Measurements from ENCODE around the gene ABHD8. TPM values are rescaled to one million over a fixed set of nuclear protein-coding genes. Genes with fewer than 3 reads are reported as not detected.

ABHD8 gene
- polyA plus RNA-seq, 3 donors: 11.3 to 14.9 (median 12.5) TPM

DNA sequence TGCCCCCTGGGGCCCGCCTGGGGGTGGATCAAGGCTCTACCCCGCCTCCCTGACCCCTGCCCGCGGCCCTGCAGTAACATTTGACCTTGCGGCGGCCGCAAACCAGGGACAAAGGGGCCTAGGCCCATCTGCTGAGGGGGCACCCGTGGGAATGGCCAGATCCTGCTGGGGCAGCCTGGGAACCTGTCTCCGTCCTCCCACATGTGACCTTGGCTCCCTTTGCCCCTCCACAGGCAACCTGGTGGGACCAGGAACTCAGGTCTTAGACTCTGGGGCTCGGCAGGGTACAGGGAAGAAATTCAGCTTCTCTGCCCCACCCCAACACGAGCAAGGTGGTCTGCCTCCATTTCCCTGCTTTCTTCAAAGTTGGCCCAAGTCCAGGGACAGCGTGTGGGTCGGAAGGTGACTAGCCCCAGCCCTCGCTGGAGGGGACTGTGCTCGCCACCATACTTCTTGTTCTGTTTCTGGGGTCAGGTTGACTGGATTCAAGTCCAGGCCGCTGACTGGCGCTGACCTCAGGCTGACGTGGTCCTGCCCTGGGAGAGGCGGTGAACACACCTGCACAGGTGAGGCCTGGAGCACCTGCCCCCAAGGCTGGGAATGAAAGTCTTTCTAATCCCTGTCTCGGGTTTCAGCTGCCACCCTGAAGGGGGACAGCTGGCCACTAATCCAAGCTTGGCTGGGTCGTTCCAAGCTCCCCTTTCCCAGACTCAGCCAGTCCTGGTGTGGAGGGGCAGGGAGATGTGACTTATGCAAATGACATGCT lies 55.0 kb downstream of the ABHD8 start:
- no peak overlapping the region for H2AFZ ChIP-seq (ENCODE audit: insufficient read depth, low read depth, low read length, poor library complexity, severe bottlenecking)
- H3K79me2 ChIP-seq (ENCODE audit: insufficient read depth, low read length): peaks cover 6% of the 10 kb centered on the region
- H3K4me2 ChIP-seq (replicated peaks; ENCODE audit: extremely low read depth, low read length, poor library complexity, severe bottlenecking): no peak overlapping the region
- Mint-ChIP-seq H3K4me3 (no peak overlapping the region), H3K27me3 (ENCODE audit: low read depth in 3 of 3) (peaks cover 11 to 21% (median 21%) of the 10 kb centered on the region in 3 donors), H3K27ac (peak overlapping the region in 1 of 7 donors; percentile 5), H3K9me3 (peaks cover 0 to 6% (median 2%) of the 10 kb centered on the region in 7 donors), H3K36me3 (no peaks in the 10 kb centered on the region), H3K4me1 (peaks cover 21% of the 10 kb centered on the region)
- intact Hi-C loops (cut with micrococcal nuclease): no loop called here
- no peak overlapping the region for H3K9ac ChIP-seq (ENCODE audit: insufficient read depth, low read length, poor library complexity, severe bottlenecking)
- no peak for DNase-seq
- 91% methylated on average over 16 of the region's 21 CpGs for WGBS (ENCODE audit: insufficient coverage)
- no peaks in the 10 kb centered on the region for H3K36me3 ChIP-seq (replicated peaks in 1 of 2; ENCODE audit: control insufficient read depth in 1 of 2, insufficient read depth in 2 of 2, low read length in 2 of 2)
- peaks cover 0 to 7% of the 10 kb centered on the region in 2 donors for H3K27me3 ChIP-seq (ENCODE audit: control insufficient read depth in 2 of 2, insufficient read depth in 2 of 2, low read length in 2 of 2)
- peaks cover 11% of the 10 kb centered on the region for H4K20me1 ChIP-seq (ENCODE audit: insufficient read depth, low read length)
- H3K27ac ChIP-seq (ENCODE audit: low read depth in 1 of 2, low read length in 2 of 2): no peak overlapping the region
- H3K4me3 ChIP-seq (replicated peaks in 1 of 3; ENCODE audit: low read depth in 2 of 3, low read length in 3 of 3): no peak overlapping the region
- H3K9me3 ChIP-seq (replicated peaks in 1 of 2; ENCODE audit: control insufficient read depth in 1 of 2, insufficient read depth in 1 of 2, low read length in 2 of 2): no peaks in the 10 kb centered on the region
- peaks cover 20 to 32% of the 10 kb centered on the region in 2 donors for H3K4me1 ChIP-seq (ENCODE audit: control insufficient read depth in 1 of 2, insufficient read depth in 2 of 2, low read length in 2 of 2)
- TF ChIP-seq, protein P1, sequence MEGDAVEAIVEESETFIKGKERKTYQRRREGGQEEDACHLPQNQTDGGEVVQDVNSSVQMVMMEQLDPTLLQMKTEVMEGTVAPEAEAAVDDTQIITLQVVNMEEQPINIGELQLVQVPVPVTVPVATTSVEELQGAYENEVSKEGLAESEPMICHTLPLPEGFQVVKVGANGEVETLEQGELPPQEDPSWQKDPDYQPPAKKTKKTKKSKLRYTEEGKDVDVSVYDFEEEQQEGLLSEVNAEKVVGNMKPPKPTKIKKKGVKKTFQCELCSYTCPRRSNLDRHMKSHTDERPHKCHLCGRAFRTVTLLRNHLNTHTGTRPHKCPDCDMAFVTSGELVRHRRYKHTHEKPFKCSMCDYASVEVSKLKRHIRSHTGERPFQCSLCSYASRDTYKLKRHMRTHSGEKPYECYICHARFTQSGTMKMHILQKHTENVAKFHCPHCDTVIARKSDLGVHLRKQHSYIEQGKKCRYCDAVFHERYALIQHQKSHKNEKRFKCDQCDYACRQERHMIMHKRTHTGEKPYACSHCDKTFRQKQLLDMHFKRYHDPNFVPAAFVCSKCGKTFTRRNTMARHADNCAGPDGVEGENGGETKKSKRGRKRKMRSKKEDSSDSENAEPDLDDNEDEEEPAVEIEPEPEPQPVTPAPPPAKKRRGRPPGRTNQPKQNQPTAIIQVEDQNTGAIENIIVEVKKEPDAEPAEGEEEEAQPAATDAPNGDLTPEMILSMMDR (IDR thresholded peaks at IDR 0.05): no peak

DNA sequence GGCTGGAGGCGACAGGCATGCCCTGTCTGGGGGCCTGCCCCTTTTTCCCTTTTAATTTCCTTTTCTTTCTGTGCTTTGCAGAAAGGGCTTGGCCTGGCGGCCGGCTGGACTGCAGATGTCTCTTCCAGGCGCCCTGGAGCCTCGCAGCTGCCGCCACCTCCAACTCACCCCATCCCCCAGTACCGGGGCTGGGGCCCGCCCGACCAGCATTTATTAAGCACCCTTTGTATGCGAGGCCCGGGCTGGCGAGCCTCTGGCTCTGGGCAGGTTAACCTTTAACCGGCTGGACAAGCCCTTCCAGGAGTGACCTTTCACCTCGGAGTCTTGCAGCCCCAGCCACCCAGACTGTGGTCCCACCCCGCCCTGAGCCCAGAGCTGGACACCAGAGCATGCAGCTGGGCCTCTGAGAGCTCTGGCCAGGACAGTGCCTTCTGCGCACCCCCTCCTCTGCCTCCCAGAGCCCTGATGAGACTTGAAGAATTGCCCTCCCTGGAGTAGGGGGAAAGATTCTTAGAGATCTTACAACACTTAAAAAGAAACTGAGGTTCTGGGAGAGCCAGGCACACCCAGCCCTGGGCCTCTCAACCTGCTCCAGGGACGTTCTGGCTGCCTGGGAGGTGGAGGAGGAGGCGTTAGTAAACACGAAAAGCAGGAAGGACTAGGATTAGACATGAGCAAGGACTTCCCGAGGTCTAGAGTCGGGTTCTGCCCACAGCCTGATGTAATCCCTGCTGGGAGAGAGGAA lies 56.4 kb downstream of the ABHD8 start:
- WGBS (ENCODE audit: insufficient coverage): 12% methylated on average over 19 of the region's 21 CpGs
- H3K9me3 ChIP-seq (replicated peaks in 1 of 2; ENCODE audit: control insufficient read depth in 1 of 2, insufficient read depth in 1 of 2, low read length in 2 of 2): no peaks in the 10 kb centered on the region
- Mint-ChIP-seq H3K4me1 (peaks cover 26% of the 10 kb centered on the region), H3K9me3 (peaks cover 0 to 6% (median 2%) of the 10 kb centered on the region in 7 donors), H3K4me3 (peak overlapping the region; percentile 95), H3K27ac (peak overlapping the region in 1 of 7 donors; percentile 31), H3K36me3 (no peaks in the 10 kb centered on the region), H3K27me3 (ENCODE audit: low read depth in 3 of 3) (peaks cover 11 to 22% (median 21%) of the 10 kb centered on the region in 3 donors)
- H3K9ac ChIP-seq (ENCODE audit: insufficient read depth, low read length, poor library complexity, severe bottlenecking): peak overlapping the region; percentile 53
- H3K36me3 ChIP-seq (replicated peaks in 1 of 2; ENCODE audit: control insufficient read depth in 1 of 2, insufficient read depth in 2 of 2, low read length in 2 of 2): no peaks in the 10 kb centered on the region
- H3K4me1 ChIP-seq (ENCODE audit: control insufficient read depth in 1 of 2, insufficient read depth in 2 of 2, low read length in 2 of 2): peaks cover 20 to 32% of the 10 kb centered on the region in 2 donors
- peaks cover 0 to 7% of the 10 kb centered on the region in 2 donors for H3K27me3 ChIP-seq (ENCODE audit: control insufficient read depth in 2 of 2, insufficient read depth in 2 of 2, low read length in 2 of 2)
- peak overlapping the region; percentile 97 for H3K4me2 ChIP-seq (replicated peaks; ENCODE audit: extremely low read depth, low read length, poor library complexity, severe bottlenecking)
- TF ChIP-seq, protein P1 (IDR thresholded peaks at IDR 0.05): no peak
- H3K27ac ChIP-seq (ENCODE audit: low read depth in 1 of 2, low read length in 2 of 2): peak overlapping the region in 1 of 2 donors; percentile 58
- H2AFZ ChIP-seq (ENCODE audit: insufficient read depth, low read depth, low read length, poor library complexity, severe bottlenecking): peak overlapping the region; percentile 79
- peaks cover 6% of the 10 kb centered on the region for H3K79me2 ChIP-seq (ENCODE audit: insufficient read depth, low read length)
- H4K20me1 ChIP-seq (ENCODE audit: insufficient read depth, low read length): peaks cover 18% of the 10 kb centered on the region
- peak overlapping the region; percentile 61 to 86 (median 69) for H3K4me3 ChIP-seq (replicated peaks in 1 of 3; ENCODE audit: low read depth in 2 of 3, low read length in 3 of 3)
- no peak for DNase-seq
- intact Hi-C loops (cut with micrococcal nuclease): no loop called here
